ENCODE results near the gene APEH.

DNA sequence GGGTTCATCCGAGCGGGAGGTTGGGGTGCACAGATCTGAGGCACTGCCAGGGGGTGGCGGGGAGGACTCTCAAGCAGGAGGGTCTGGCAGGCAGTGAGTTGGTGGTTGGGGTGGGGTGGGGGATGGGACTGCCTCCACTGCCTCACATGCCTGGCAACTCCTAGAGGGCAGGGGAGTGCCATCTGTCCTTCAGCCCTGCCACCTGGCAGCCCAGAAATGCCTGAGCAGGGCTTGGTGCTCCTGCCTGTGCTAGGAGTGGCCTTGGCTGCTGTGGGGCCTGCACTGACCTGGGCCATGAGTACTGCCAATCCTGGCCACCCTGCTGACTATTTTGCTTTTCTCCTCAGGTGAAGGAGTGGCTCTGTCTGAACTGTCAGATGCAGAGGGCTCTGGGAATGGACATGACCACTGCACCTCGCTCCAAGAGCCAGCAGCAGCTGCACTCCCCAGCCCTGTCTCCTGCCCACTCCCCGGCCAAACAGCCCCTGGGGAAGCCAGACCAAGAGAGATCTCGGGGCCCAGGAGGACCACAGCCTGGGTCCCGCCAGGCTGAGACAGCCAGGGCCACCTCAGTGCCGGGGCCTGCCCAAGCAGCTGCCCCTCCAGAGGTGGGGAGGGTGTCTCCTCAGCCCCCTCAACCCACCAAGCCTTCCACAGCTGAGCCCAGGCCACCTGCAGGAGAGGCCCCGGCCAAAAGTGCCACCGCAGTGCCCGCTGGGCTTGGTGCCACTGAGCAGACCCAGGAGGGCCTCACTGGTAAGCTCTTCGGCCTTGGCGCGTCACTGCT lies 32.0 kb upstream of the APEH start:
- TF ChIP-seq EZH2 (IDR thresholded peaks at IDR 0.05; ENCODE audit: insufficient read depth, low read length) (no peak), CTCF (IDR thresholded peaks at IDR 0.05; ENCODE audit: insufficient read depth, low read depth, low read length) (no peak)

All from astrocyte (in vitro differentiated cells and primary cell).